Testis (tissue), 2 donors: ENCODE data around the gene CFD.

ENCODE experiments used
- POLR2A ChIP-seq: fragments of 450-650 bp; IDR thresholded peaks from one replicate; pipeline ENCODE4 v1.6.1; 2017; ENCODE audit warnings: antibody characterized with exemption, mild to moderate bottlenecking, moderate library complexity
- TF ChIP-seq, protein P1 (sequence below), 3 experiments: fragments of 450-650 bp in 2 of 3; fragments of 200-600 bp in 1 of 3; sonication (generic) in 1 of 3; IDR thresholded peaks; one replicate each; pipeline ENCODE4 v1.5.1; 2016 to 2019; ENCODE audit warnings: antibody characterized with exemption in 3 of 3, mild to moderate bottlenecking in 2 of 3, moderate library complexity in 1 of 3

GRCh38 chr19:901216-902092, 42.0 kb downstream of the CFD start:
- TF ChIP-seq, protein P1, sequence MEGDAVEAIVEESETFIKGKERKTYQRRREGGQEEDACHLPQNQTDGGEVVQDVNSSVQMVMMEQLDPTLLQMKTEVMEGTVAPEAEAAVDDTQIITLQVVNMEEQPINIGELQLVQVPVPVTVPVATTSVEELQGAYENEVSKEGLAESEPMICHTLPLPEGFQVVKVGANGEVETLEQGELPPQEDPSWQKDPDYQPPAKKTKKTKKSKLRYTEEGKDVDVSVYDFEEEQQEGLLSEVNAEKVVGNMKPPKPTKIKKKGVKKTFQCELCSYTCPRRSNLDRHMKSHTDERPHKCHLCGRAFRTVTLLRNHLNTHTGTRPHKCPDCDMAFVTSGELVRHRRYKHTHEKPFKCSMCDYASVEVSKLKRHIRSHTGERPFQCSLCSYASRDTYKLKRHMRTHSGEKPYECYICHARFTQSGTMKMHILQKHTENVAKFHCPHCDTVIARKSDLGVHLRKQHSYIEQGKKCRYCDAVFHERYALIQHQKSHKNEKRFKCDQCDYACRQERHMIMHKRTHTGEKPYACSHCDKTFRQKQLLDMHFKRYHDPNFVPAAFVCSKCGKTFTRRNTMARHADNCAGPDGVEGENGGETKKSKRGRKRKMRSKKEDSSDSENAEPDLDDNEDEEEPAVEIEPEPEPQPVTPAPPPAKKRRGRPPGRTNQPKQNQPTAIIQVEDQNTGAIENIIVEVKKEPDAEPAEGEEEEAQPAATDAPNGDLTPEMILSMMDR (IDR thresholded peaks at IDR 0.05), result no peak
- no peak for TF ChIP-seq POLR2A
